A673 (cell line): ENCODE data around the gene PIEZO1. TPM values are rescaled to one million over a fixed set of nuclear protein-coding genes. Genes with fewer than 3 reads are reported as not detected.
A peak's percentile ranks its signal among the peaks of the same experiment; 100 is the strongest.

Source experiments
- BruUV-seq: library from RNA; stranded (reverse); fragments of 400-500 nt; replicated peaks from 2 replicates; lab custom pipeline; 2021; lab: Mats Ljungman, UMichigan
- CTCF ChIA-PET: fragments of 300-600 bp; sonication (Branson Sonifier 250); formaldehyde crosslinking; loops from one replicate; lab custom pipeline; 2022; ENCODE audit warnings: antibody characterized with exemption; lab: Charles Lee
- POLR2A ChIA-PET: fragments of 300-600 bp; sonication (Branson Sonifier 250); formaldehyde crosslinking; loops from one replicate; lab custom pipeline; 2022; ENCODE audit warnings: antibody characterized with exemption; ENCODE audit not compliant: low non-redundant PET; lab: Charles Lee
- DNase-seq: peaks from one replicate; pipeline ENCODE4 v3.0.0-alpha.2; 2015; ENCODE audit warnings: low spot score
- H3K27ac ChIP-seq: fragments of 200-600 bp; sonication (generic); 2 replicates; pipeline ENCODE4 v1.5.1; 2016; ENCODE audit warnings: mixed run types, low read depth, mild to moderate bottlenecking, mixed read lengths, antibody characterized with exemption, low read length; ENCODE audit not compliant: poor library complexity, severe bottlenecking
- H3K27me3 ChIP-seq: fragments of 200-600 bp; sonication (generic); replicated peaks from 2 replicates; pipeline ENCODE4 v1.6.1; 2017; ENCODE audit warnings: mixed run types, low read depth, mild to moderate bottlenecking, mixed read lengths, antibody characterized with exemption, low read length; ENCODE audit not compliant: insufficient read depth, poor library complexity
- H3K36me3 ChIP-seq: fragments of 200-600 bp; sonication (generic); 2 replicates; pipeline ENCODE4 v1.6.1; 2016; ENCODE audit warnings: mixed run types, mild to moderate bottlenecking, mixed read lengths, antibody characterized with exemption, low read length; ENCODE audit not compliant: insufficient read depth, poor library complexity, severe bottlenecking
- H3K4me1 ChIP-seq: fragments of 200-600 bp; sonication (generic); 2 replicates; pipeline ENCODE4 v1.6.1; 2017; ENCODE audit warnings: mixed run types, mild to moderate bottlenecking, mixed read lengths, antibody characterized with exemption, low read length; ENCODE audit not compliant: insufficient read depth, poor library complexity, severe bottlenecking
- H3K4me3 ChIP-seq: fragments of 200-600 bp; sonication (generic); 2 replicates; pipeline ENCODE4 v1.5.1; 2016; ENCODE audit warnings: low read depth, mixed run types, mild to moderate bottlenecking, mixed read lengths, low read length; ENCODE audit not compliant: poor library complexity, severe bottlenecking
- H3K9me3 ChIP-seq: fragments of 200-600 bp; sonication (generic); 2 replicates; pipeline ENCODE4 v1.6.1; 2016; ENCODE audit warnings: mixed run types, low read depth, mild to moderate bottlenecking, mixed read lengths, antibody characterized with exemption, low read length; ENCODE audit not compliant: poor library complexity, severe bottlenecking
- EZH2 ChIP-seq: fragments of 200-600 bp; sonication (generic); IDR thresholded peaks from 2 replicates; pipeline ENCODE4 v1.6.1; 2017; ENCODE audit warnings: borderline replicate concordance, low read depth, mild to moderate bottlenecking, mixed read lengths, antibody characterized with exemption, low read length; ENCODE audit not compliant: poor library complexity, severe bottlenecking
- intact Hi-C: fragments of 100-400 bp; cut with micrococcal nuclease; formaldehyde crosslinking; loops from one replicate; pipeline ENCODE4 v1.10.0; 2022; ENCODE audit not compliant: unreplicated experiment
- total RNA-seq: library from RNA; stranded (reverse); gene quantifications from 2 replicates; pipeline ENCODE4 v1.2.3, GENCODE V29; 2021
- TF ChIP-seq, protein P1 (sequence below): fragments of 300-800, 200-600 bp; sonication (generic); conservative IDR thresholded peaks from 2 replicates; pipeline ENCODE4 v1.5.1; 2017; ENCODE audit warnings: low read depth, mild to moderate bottlenecking, antibody characterized with exemption, low read length, moderate library complexity, mixed read lengths

PIEZO1 gene
- total RNA-seq, 1 experiment from 2014 or later = 174 TPM

DNA sequence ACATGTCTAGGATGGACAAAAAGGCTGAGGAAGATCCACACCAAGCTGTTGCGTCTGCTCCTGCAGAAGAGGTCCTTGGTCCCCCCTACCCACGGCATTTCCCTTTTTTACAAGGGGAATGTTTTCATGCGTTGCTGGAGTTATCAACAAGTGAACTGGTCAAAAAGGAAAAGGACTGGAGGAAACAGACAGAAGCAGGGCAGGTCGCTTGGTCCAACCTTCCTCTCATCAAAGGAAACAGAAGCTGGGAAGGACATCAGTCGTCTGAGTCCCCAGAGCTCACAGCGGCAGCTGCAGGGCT lies 26.1 kb downstream of the PIEZO1 start:
- Histone ChIP-seq H3K9me3 (no peaks in the 10 kb centered on the region), H3K4me3 (no peak overlapping the region), H3K36me3 (peaks cover 1% of the 10 kb centered on the region), H3K27me3 (no peaks in the 10 kb centered on the region), H3K4me1 (no peaks in the 10 kb centered on the region), H3K27ac (no peak overlapping the region)
- ChIA-PET POLR2A (no interaction called here), CTCF (no interaction called here)
- DNase-seq = no peak
- TF ChIP-seq, protein P1, sequence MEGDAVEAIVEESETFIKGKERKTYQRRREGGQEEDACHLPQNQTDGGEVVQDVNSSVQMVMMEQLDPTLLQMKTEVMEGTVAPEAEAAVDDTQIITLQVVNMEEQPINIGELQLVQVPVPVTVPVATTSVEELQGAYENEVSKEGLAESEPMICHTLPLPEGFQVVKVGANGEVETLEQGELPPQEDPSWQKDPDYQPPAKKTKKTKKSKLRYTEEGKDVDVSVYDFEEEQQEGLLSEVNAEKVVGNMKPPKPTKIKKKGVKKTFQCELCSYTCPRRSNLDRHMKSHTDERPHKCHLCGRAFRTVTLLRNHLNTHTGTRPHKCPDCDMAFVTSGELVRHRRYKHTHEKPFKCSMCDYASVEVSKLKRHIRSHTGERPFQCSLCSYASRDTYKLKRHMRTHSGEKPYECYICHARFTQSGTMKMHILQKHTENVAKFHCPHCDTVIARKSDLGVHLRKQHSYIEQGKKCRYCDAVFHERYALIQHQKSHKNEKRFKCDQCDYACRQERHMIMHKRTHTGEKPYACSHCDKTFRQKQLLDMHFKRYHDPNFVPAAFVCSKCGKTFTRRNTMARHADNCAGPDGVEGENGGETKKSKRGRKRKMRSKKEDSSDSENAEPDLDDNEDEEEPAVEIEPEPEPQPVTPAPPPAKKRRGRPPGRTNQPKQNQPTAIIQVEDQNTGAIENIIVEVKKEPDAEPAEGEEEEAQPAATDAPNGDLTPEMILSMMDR = no peak
- TF ChIP-seq EZH2 = no peak
- intact Hi-C loops = loop anchor here (10.0 kb wide), 1 partner anchor 456 kb away; the partner anchor contains the start of gene ZNF778
- no TSS peak for BruUV-seq

DNA sequence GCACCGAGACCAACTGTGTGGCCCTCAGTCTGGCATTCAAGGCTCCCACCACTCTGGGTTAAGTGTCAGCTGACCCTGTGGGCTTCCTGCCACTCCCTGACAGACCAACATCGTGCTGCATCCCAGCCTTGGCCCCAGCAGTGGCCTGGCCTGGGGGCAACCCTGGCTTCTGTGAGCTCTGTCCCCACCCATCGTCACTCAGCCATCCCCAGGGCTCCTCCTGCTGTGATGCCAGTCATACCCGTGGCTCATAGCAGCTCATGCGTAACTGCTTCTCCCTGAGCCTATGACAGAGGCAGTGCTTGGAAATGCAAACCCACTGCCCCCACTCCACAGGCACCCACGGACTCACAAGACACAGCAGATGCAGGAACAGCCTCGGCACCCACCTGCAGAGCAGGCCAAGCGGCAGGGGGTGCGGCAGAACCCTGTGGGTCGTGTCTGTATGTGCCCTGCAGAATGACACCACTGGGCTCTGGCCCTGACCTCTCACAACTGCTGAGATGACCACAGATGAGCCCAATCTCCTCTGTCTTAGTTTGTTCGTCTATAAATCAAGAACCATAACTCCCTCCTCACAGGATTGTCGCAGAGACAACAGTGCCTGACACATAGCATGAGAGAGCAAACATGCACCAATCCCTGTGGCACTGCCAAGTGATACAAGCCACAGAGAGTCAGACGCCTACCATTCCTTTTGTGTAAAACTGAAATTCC lies 26.6 kb downstream of the PIEZO1 start:
- DNase-seq = no peak
- H3K36me3 ChIP-seq = no peaks in the 10 kb centered on the region
- no peaks in the 10 kb centered on the region for H3K4me1 ChIP-seq
- BruUV-seq = no TSS peak
- no peak overlapping the region for H3K4me3 ChIP-seq
- TF ChIP-seq, protein P1 = no peak
- TF ChIP-seq EZH2 = no peak
- ChIA-PET POLR2A (no interaction called here), CTCF (no interaction called here)
- no peaks in the 10 kb centered on the region for H3K27me3 ChIP-seq
- H3K27ac ChIP-seq = no peak overlapping the region
- no peaks in the 10 kb centered on the region for H3K9me3 ChIP-seq
- intact Hi-C loops = loop anchor here (10.0 kb wide), 1 partner anchor 456 kb away; the partner anchor contains the start of gene ZNF778

DNA sequence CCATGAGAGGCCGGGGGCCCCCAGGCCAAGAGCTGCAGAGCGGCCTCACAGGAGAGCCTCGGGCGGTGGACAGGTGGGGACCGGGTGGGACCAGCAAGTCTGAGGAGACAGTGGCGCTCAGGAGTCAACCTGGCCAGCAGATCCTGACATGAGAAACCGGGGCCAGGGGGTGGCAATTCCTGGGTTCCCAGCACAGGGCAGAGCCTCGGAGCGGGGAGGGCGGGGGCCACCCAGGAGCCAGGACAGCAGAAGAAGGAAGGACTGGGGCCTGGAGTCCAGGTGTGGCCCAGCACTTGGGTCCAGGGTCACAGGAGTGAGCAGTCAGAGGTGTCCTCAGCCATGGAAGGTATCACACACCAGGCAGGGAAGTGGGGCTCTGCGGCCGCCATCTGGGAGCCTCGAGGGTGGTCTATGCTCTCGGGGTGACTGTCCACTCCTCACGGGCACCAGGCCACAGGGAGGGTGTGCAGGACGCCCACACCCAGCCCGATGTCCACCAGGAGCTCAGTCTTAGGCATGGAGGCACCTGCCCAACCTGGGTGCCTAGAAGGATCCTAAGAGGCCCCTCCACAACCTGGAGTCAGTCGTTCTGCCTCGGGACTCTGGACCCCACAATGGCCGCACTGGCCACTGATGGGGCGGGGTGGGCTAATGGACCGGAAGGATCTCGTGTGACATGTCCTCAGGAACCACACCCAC lies 29.1 kb downstream of the PIEZO1 start:
- Histone ChIP-seq H3K36me3 (no peaks in the 10 kb centered on the region), H3K27me3 (no peaks in the 10 kb centered on the region), H3K4me1 (no peaks in the 10 kb centered on the region), H3K27ac (no peak overlapping the region), H3K9me3 (no peaks in the 10 kb centered on the region), H3K4me3 (no peak overlapping the region)
- TF ChIP-seq, protein P1 = 0 out of 2 replicates have a peak, but pooled peaks have one; percentile 16
- no peak for TF ChIP-seq EZH2
- ChIA-PET POLR2A (interaction anchor here (0.5 kb wide), 1 partner anchor 19 kb away, joined by 4 read pairs; no protein-coding TSS in a partner anchor), CTCF (interaction anchor here (1.1 to 1.4 kb wide), 2 partner anchors 15 to 19 kb away, joined by 3 to 9 read pairs; no protein-coding TSS in a partner anchor)
- BruUV-seq = no TSS peak
- intact Hi-C loops = loop anchor here (10.0 kb wide), 1 partner anchor 459 kb away; the partner anchor contains the start of gene ZNF778
- no peak for DNase-seq
